D721Med (cell line): ENCODE measurements around the gene DGCR8.

Experiments
- DNase-seq: peaks from one replicate; pipeline ENCODE4 v3.0.0; 2011; ENCODE audit warnings: low spot score; ENCODE audit not compliant: insufficient read length
- FAIRE-seq: peaks from 2 replicates; lab custom pipeline; 2011; peaks lifted over from hg19 to GRCh38; lab: Jason Lieb, UNC
- CTCF ChIP-seq: IDR thresholded peaks from 2 replicates; pipeline ENCODE4 v1.5.1; 2012; ENCODE audit warnings: mild to moderate bottlenecking, control low read depth; ENCODE audit not compliant: insufficient read depth; ENCODE audit errors: missing control alignments

The DGCR8 gene

GRCh38 chr22:20102203-20102780 is 22.3 kb downstream of the DGCR8 start:
- no peak for FAIRE-seq
- no peak for TF ChIP-seq CTCF
- no peak for DNase-seq

- DNase-seq (no peak), FAIRE-seq (no peak)
- TF ChIP-seq CTCF, result no peak
Observed at GRCh38 chr22:20105456-20106204, 25.6 kb downstream of the DGCR8 start.

GRCh38 chr22:20106205-20106848 is 26.3 kb downstream of the DGCR8 start:
- no peak for FAIRE-seq
- TF ChIP-seq CTCF, result no peak
- DNase-seq, result no peak

GRCh38 chr22:20106849-20107237 is 26.8 kb downstream of the DGCR8 start:
- no peak for TF ChIP-seq CTCF
- FAIRE-seq (no peak), DNase-seq (no peak)

GRCh38 chr22:20107471-20107901 is 27.4 kb downstream of the DGCR8 start:
- no peak for DNase-seq
- no peak for FAIRE-seq
- no peak for TF ChIP-seq CTCF

GRCh38 chr22:20107951-20108756 is 28.1 kb downstream of the DGCR8 start:
- no peak for FAIRE-seq
- no peak for DNase-seq
- TF ChIP-seq CTCF, result no peak
